ENCODE results near the gene TMC4.

TMC4 gene

DNA sequence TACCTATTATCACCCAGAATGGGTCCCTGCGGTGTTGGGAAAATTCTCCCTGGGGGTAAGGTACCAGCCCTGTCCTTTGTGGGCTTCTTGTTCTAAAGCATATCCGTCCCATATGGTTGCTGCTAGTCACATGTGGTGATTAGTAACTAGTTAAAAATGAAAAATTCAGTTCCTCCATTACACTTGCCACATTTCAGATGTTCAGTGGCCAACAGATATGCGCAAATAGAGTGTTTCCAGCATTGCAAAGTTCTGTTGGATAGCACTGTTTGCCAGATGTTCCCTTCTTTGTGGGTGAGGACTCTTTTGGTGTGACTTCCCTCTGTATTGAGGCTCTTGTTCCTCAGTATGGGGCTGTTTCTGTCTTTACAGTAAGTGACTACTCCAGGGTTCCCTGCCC, 31.6 kb downstream of the TMC4 start:
- Histone ChIP-seq H3K36me3 (ENCODE audit: control insufficient read depth, insufficient read depth, low read length) (peaks cover 32% of the 10 kb centered on the region), H3K9ac (ENCODE audit: low read length) (no peak overlapping the region), H3K27ac (ENCODE audit: low read depth, low read length) (no peak overlapping the region), H3K4me3 (ENCODE audit: low read length) (no peak overlapping the region), H3K4me1 (ENCODE audit: control insufficient read depth, insufficient read depth, low read length) (peaks cover 4% of the 10 kb centered on the region), H3K27me3 (ENCODE audit: control insufficient read depth, insufficient read depth, low read length) (no peaks in the 10 kb centered on the region)

DNA sequence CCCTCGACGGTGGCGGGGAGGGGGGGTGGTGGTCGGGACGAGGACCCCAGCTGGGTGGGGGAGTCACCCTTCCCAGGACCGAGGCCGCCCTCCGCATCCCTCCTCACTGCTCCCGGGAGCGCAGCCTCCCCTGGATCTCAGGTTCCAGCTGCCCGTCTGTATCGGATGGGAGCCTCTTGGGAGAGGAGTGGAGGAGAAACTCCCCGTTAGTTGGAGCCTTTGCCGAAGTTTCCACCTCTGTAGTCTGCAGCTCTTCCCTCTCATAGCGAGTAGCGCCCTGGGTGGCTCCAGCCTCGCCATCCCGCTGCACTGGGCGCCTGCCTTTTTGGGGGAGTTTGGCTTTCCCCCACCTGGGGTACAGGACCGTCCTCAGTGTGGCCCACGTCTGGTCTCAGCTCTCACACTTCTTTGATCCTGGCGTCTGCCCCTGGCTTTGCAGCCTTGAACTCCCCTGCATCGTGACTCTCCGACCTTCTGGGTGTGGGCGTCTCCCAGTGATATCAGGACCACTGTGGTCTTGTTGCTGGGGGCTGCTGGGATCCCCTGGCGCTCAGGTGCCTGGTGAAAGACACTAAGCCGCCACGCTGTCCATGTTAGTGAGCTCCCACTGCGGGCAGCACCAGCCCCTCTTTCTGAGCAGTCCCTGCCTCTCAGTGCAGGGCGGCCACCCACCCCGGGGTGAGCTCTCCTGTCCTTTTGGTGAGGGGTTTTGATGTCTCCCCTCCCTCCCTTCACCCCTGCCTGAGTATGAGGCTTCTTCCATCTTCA, 34.3 kb downstream of the TMC4 start:
- Histone ChIP-seq H3K27me3 (ENCODE audit: control insufficient read depth, insufficient read depth, low read length) (no peaks in the 10 kb centered on the region), H3K27ac (ENCODE audit: low read depth, low read length) (no peak overlapping the region), H3K4me1 (ENCODE audit: control insufficient read depth, insufficient read depth, low read length) (peaks cover 10% of the 10 kb centered on the region), H3K9ac (ENCODE audit: low read length) (no peak overlapping the region), H3K36me3 (ENCODE audit: control insufficient read depth, insufficient read depth, low read length) (peaks cover 12% of the 10 kb centered on the region), H3K4me3 (ENCODE audit: low read length) (peak overlapping the region; percentile 76)

DNA sequence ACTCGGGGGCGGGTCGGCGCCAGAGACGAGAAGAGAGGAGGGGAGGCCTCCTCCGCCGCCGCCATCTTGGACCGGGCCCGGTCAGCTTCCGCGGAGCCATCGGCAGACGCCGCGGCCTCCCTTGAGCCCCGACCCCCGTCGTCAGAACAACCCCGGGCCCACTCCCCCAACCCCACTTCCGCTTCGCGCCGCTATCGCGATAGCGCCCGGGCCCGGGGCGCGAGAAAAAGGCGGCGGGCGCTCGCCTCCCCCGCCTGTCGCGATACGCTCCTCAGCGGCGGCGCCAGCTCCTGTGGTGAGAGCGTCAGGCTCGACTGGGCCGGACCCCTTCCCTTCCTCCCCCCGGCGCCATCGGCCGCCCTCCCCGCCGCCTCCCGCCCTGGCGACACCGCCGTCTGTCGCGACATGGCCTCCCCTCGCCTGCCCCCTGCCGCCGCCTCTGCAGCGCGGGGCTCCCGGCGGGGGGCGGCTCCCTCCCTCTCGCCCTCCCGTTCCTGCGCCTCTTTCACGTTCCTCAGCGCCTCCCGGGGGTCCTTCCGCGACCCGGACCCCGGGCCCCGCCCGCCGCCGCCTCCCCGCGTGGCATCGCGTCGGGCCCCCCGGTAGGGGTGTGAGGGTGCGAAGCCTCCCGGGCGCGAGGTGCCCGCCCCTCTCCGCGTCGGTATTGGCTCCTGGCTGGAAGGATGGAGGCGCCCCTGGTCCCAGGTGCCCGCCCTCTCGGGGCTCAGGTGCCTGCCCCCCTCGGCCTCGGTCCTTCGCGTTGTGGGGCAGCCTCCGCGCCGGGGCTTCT, 35.1 kb downstream of the TMC4 start, which contains the start of gene CNOT3:
CNOT3 (plus strand) TSS at position 64 of the 790 bp plus-strand sequence. CDS start 5,217 bp downstream, outside the sequence.
- no peaks in the 10 kb centered on the region for H3K27me3 ChIP-seq (ENCODE audit: control insufficient read depth, insufficient read depth, low read length)
- peak within 1 kb of the TSS; percentile 76 for H3K4me3 ChIP-seq (ENCODE audit: low read length)
- peaks cover 10% of the 10 kb centered on the region for H3K4me1 ChIP-seq (ENCODE audit: control insufficient read depth, insufficient read depth, low read length)
- H3K9ac ChIP-seq (ENCODE audit: low read length) = peak within 1 kb of the TSS; percentile 73
- peaks cover 6% of the 10 kb centered on the region for H3K36me3 ChIP-seq (ENCODE audit: control insufficient read depth, insufficient read depth, low read length)
- H3K27ac ChIP-seq (ENCODE audit: low read depth, low read length) = peak within 1 kb of the TSS; percentile 92

DNA sequence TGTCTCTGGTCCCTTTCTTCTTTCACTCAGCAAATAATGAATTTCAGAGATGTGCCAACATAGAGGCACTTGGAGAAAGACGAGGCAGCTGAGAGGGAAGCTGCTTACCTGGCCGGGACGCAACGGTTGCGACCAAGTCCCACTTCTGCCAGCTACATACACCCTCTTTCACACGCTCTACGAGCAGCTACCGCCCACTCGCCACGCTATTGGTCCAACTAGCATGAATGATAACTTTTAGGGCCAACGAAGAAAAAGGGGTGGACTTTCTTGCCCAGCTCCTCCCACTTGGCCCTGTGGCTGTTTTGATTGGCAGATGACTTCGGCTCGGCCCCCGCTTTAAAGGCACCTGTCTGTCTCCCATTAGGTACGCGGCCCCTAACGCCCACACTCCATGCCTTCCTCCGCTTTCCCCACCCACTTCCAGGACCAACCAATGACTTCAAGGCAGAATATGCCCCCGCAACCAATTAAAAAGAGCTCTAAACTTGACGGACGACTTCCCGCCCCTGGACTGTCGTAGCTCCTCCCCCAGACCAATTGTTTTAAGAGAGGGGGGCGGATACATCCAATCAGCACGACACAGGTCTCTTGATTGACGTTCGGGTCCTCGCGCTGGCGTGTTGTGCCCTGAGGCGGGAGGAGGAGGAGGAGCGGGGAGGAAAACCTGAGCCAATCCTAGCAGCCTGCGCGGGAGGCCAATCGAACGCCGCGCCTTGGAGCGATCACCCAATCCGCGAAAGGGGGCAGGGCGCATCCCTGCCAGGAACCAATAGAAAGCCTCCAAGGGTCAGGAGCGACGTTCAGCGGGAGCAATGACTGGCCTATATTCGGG, 35.9 kb downstream of the TMC4 start:
- Histone ChIP-seq H3K36me3 (ENCODE audit: control insufficient read depth, insufficient read depth, low read length) (no peaks in the 10 kb centered on the region), H3K4me1 (ENCODE audit: control insufficient read depth, insufficient read depth, low read length) (peaks cover 10% of the 10 kb centered on the region), H3K4me3 (ENCODE audit: low read length) (peak overlapping the region; percentile 67), H3K9ac (ENCODE audit: low read length) (peak overlapping the region; percentile 25), H3K27ac (ENCODE audit: low read depth, low read length) (peak overlapping the region; percentile 92), H3K27me3 (ENCODE audit: control insufficient read depth, insufficient read depth, low read length) (no peaks in the 10 kb centered on the region)

DNA sequence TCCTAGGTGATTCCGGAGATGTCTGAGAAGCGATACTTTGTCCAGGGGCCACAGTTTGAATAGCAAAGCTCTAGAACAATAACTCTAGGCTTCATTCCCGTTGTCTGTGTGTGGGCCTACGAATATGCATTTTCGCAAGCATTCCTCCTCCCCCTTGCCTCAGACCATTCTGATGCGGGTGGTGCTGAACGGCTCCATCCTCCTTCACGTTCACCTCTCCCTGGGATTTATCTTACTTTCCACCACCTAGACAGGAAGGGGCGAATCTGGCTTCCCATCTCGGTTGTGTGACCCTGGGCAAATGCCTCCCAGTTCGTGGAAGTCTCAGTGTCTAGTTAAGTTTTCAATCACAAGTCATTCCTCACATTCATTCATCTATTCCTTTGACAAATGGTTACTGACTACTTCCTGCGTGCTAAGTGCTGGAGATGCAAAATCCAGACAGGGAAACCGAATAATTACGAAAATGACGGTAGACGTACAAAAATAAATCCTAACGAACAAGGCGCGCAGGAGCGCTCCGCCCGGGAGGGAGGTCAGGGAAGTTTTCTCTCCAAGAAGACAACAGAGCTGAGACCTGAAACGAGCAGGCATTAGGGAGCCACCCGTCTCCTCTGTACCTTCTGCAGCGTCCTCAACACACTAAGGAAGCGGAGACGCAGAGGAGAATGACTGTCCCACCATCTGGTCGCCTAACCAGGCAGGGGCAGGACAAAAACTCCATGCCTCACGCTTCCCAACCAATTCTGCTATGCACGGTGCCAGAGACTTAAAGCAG, 36.7 kb downstream of the TMC4 start:
- H3K36me3 ChIP-seq (ENCODE audit: control insufficient read depth, insufficient read depth, low read length) = no peaks in the 10 kb centered on the region
- peaks cover 10% of the 10 kb centered on the region for H3K4me1 ChIP-seq (ENCODE audit: control insufficient read depth, insufficient read depth, low read length)
- H3K4me3 ChIP-seq (ENCODE audit: low read length) = peak overlapping the region; percentile 67
- no peak overlapping the region for H3K27ac ChIP-seq (ENCODE audit: low read depth, low read length)
- no peaks in the 10 kb centered on the region for H3K27me3 ChIP-seq (ENCODE audit: control insufficient read depth, insufficient read depth, low read length)
- H3K9ac ChIP-seq (ENCODE audit: low read length) = peak overlapping the region; percentile 25

DNA sequence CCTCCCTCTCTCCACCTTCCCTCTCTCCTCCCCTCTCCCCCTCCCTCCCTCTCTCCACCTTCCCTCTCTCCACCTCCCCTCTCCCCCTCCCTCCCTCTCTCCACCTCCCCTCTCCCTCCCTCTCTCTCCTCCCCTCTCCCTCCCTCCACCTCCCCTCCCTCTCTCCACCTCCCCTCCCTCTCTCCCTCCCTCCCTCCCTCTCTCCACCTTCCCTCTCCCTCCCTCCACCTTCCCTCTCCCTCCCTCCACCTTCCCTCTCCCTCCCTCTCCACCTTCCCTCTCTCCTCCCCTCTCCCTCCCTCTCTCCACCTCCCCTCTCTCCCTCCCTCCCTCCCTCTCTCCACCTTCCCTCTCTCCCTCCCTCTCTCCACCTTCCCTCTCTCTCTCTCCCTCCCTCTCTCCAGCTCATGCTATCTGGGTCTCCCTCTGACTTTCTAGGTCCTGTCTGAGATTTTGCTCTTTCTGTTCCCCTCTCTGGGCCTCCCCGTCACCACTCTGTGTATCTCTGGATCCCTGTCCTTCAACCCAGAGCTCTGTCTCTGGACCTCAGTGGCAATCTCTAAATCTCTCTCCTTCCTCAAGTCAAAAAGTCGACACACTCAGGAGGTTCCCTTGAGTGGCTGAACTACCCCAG, 38.9 kb downstream of the TMC4 start:
- H3K4me3 ChIP-seq (ENCODE audit: low read length) = no peak overlapping the region
- peaks cover 10% of the 10 kb centered on the region for H3K4me1 ChIP-seq (ENCODE audit: control insufficient read depth, insufficient read depth, low read length)
- no peaks in the 10 kb centered on the region for H3K27me3 ChIP-seq (ENCODE audit: control insufficient read depth, insufficient read depth, low read length)
- peaks cover 9% of the 10 kb centered on the region for H3K36me3 ChIP-seq (ENCODE audit: control insufficient read depth, insufficient read depth, low read length)
- H3K9ac ChIP-seq (ENCODE audit: low read length) = no peak overlapping the region
- no peak overlapping the region for H3K27ac ChIP-seq (ENCODE audit: low read depth, low read length)

DNA sequence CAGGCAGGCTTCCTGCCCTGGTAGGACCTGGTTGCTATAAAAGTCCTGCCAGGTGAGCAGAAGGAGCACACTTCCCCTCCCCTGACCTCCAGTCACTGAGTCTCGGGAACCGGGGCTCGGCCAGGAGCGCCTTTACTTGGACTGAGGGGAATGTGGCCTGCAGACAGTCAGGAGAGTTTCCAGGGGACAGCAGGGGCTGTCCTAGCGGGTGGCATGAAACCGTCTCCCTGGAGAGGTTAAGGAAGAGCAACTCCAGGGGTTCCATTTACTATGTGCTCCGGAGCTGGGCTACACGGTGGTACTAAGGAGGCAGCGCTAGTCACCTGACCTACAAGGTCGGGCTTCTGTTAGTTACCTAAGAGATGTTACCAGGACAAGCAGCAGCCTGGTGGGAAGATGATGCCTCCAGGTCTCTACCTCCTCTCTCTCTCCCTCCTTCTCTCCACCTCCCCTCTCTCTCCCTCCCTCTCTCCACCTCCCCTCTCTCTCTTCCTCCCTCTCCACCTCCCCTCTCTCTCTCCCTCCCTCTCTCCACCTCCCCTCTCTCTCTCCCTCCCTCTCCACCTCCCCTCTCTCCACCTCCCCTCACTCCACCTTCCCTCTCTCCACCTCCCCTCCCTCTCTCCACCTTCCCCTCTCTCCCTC, 39.5 kb downstream of the TMC4 start:
- Histone ChIP-seq H3K4me3 (ENCODE audit: low read length) (no peak overlapping the region), H3K27ac (ENCODE audit: low read depth, low read length) (no peak overlapping the region)

DNA sequence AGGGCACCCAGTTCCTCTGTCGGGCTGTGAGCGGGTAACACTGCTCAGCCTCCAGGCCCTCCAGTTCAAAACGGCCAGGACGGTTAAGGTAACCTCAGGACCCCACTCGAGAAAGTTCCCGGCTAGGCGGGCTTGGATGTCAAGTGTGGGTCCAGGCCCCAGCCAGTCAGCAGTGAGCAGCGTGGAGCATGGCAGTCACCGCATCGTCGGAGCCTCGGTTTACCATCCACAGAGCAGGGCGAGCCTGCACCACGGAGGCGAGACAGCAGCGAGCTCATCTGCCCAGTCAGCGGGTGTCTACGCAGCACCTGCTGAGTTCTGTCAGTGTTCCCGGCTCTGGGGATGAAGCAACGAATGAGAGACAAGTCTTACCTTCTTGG, 43.4 kb downstream of the TMC4 start:
- Histone ChIP-seq H3K36me3 (ENCODE audit: control insufficient read depth, insufficient read depth, low read length) (peaks cover 36% of the 10 kb centered on the region), H3K4me3 (ENCODE audit: low read length) (no peak overlapping the region), H3K9ac (ENCODE audit: low read length) (no peak overlapping the region), H3K4me1 (ENCODE audit: control insufficient read depth, insufficient read depth, low read length) (no peaks in the 10 kb centered on the region), H3K27me3 (ENCODE audit: control insufficient read depth, insufficient read depth, low read length) (no peaks in the 10 kb centered on the region), H3K27ac (ENCODE audit: low read depth, low read length) (no peak overlapping the region)

More for the DNA sequence above, 39.5 kb downstream of the TMC4 start:
- no peaks in the 10 kb centered on the region for H3K27me3 ChIP-seq (ENCODE audit: control insufficient read depth, insufficient read depth, low read length)
- H3K36me3 ChIP-seq (ENCODE audit: control insufficient read depth, insufficient read depth, low read length) = peaks cover 13% of the 10 kb centered on the region
- peaks cover 6% of the 10 kb centered on the region for H3K4me1 ChIP-seq (ENCODE audit: control insufficient read depth, insufficient read depth, low read length)
- H3K9ac ChIP-seq (ENCODE audit: low read length) = no peak overlapping the region

DNA sequence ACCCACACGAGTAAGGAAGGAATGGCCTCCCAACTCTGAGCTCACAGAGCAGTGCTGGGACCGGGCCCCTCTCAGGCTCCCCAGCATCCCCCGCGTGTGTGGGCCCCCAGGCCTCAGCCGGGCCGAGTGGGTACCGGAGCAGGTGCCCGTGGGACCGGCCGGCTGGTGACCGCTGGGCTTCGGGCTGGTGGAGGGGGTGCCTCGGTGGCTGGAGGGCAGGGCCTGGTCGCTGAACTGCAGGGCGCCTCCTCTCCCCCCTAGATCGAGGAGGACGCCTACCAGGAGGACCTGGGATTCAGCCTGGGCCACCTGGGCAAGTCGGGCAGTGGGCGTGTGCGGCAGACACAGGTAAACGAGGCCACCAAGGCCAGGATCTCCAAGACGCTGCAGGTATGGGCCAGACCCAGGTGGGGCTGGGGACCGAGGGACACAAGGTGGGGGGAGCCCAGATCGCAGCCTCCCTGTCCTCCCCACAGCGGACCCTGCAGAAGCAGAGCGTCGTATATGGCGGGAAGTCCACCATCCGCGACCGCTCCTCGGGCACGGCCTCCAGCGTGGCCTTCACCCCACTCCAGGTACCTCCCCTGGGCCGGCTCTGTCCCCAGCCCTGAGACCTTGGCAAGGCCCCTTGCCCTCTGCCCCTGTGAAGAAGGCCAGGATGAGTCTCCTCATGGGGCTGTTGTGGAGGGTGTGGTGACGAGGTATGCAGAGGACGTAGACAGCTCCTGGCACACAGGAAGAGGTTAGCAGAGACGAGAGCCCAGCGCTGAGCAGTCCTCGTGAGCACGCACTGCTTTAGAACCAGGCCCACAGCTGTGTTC, 44.0 kb downstream of the TMC4 start:
- no peaks in the 10 kb centered on the region for H3K27me3 ChIP-seq (ENCODE audit: control insufficient read depth, insufficient read depth, low read length)
- H3K36me3 ChIP-seq (ENCODE audit: control insufficient read depth, insufficient read depth, low read length) = peaks cover 42% of the 10 kb centered on the region
- H3K4me3 ChIP-seq (ENCODE audit: low read length) = no peak overlapping the region
- no peak overlapping the region for H3K9ac ChIP-seq (ENCODE audit: low read length)
- no peaks in the 10 kb centered on the region for H3K4me1 ChIP-seq (ENCODE audit: control insufficient read depth, insufficient read depth, low read length)
- no peak overlapping the region for H3K27ac ChIP-seq (ENCODE audit: low read depth, low read length)

DNA sequence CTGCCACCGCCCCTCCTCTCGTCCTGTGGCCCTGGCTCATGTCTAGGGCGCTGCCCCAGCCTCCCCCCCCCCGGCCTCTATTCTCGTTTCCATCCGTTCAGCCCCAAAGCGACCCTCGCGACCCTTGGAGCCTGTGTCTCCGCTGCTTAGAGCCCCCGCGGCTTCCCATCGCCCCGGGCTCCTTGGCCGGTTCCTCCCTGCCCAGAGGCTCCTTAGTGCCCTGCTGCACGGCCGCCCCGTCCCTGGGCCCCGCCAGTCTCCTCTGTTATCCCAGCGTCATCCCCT, 44.6 kb downstream of the TMC4 start:
- Histone ChIP-seq H3K27ac (ENCODE audit: low read depth, low read length) (no peak overlapping the region), H3K4me3 (ENCODE audit: low read length) (no peak overlapping the region), H3K27me3 (ENCODE audit: control insufficient read depth, insufficient read depth, low read length) (no peaks in the 10 kb centered on the region), H3K9ac (ENCODE audit: low read length) (no peak overlapping the region), H3K4me1 (ENCODE audit: control insufficient read depth, insufficient read depth, low read length) (no peaks in the 10 kb centered on the region), H3K36me3 (ENCODE audit: control insufficient read depth, insufficient read depth, low read length) (peaks cover 48% of the 10 kb centered on the region)
